ENCODE results near the gene GAB2. TPM values are rescaled to one million over a fixed set of nuclear protein-coding genes. Genes with fewer than 3 reads are reported as not detected.

The GAB2 gene
- total and polyA plus RNA-seq, 10 of the 15 experiments (the other 5 are each of a cell fraction or from before 2014, with no cell fraction given), result 0.69 to 12.6 (median 3.8) TPM

GRCh38 chr11:78418584-78419211 lies 1.1 kb upstream of the GAB2 start:
- H3K79me2 ChIP-seq (ENCODE audit: control insufficient read depth, insufficient read depth, low read length), result no peaks in the 10 kb centered on the region
- H3K36me3 ChIP-seq (ENCODE audit: control insufficient read depth in 2 of 2, insufficient read depth in 2 of 2, low read length in 1 of 2), result no peaks in the 10 kb centered on the region
- TF ChIP-seq FOS (IDR thresholded peaks at IDR 0.05; ENCODE audit: borderline replicate concordance, extremely low read depth, insufficient read length) (no peak), MXI1 (IDR thresholded peaks at IDR 0.05; ENCODE audit: low read depth, low read length) (no peak), NFIC (IDR thresholded peaks at IDR 0.05; ENCODE audit: low read depth, low read length) (no peak), NR2F1 (conservative IDR thresholded peaks at IDR 0.05) (no peak), ETV6 (conservative IDR thresholded peaks at IDR 0.05 in 1 of 2, IDR thresholded peaks at IDR 0.05 in 1 of 2; ENCODE audit: borderline replicate concordance in 1 of 2, low read depth in 1 of 2) (no peak), SIX5 (IDR thresholded peaks at IDR 0.05; ENCODE audit: low read depth, low read length, severe bottlenecking) (no peak), RFX5 (IDR thresholded peaks at IDR 0.05; ENCODE audit: low read depth, low read length) (no peak), KAT2A (conservative IDR thresholded peaks at IDR 0.05; ENCODE audit: control insufficient read depth, low read depth, low read length) (no peak), BRCA1 (IDR thresholded peaks at IDR 0.05; ENCODE audit: low read depth, low read length) (no peak), RAD51 (IDR thresholded peaks at IDR 0.05) (no peak), KDM1A (IDR thresholded peaks at IDR 0.05; ENCODE audit: borderline replicate concordance) (no peak), GABPA (IDR thresholded peaks at IDR 0.05; ENCODE audit: low read depth) (no peak), ESRRA (IDR thresholded peaks at IDR 0.05; ENCODE audit: low read length) (no peak), ASH2L (IDR thresholded peaks at IDR 0.05; ENCODE audit: borderline replicate concordance, low read depth) (no peak), STAT3 (IDR thresholded peaks at IDR 0.05; ENCODE audit: low read depth, low read length) (no peak)
- TF ChIP-seq, protein P1, sequence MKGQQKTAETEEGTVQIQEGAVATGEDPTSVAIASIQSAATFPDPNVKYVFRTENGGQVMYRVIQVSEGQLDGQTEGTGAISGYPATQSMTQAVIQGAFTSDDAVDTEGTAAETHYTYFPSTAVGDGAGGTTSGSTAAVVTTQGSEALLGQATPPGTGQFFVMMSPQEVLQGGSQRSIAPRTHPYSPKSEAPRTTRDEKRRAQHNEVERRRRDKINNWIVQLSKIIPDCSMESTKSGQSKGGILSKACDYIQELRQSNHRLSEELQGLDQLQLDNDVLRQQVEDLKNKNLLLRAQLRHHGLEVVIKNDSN (IDR thresholded peaks at IDR 0.05; ENCODE audit: borderline replicate concordance, extremely low read length, insufficient read depth, low read depth, low read length), result no peak
- in situ Hi-C loops (cut with MboI) (loop anchor here (5.0 kb wide), 1 partner anchor 144 kb away; no protein-coding TSS in a partner anchor), intact Hi-C loops (cut with micrococcal nuclease; ENCODE audit: unreplicated experiment) (loop anchor here (5.0 kb wide), 1 partner anchor 106 kb away; no protein-coding TSS in a partner anchor)
- H3K9ac ChIP-seq (ENCODE audit: control insufficient read depth, insufficient read depth, low read length), result peak overlapping the region; percentile 74
- H4K20me1 ChIP-seq (ENCODE audit: control insufficient read depth, insufficient read depth), result no peaks in the 10 kb centered on the region
- peaks cover 22% of the 10 kb centered on the region for H3K4me1 ChIP-seq (ENCODE audit: control insufficient read depth, insufficient read depth, low read length)
- no peak overlapping the region; the same call in 1 of the 2 replicates for H3K27ac ChIP-seq (ENCODE audit: control insufficient read depth, insufficient read depth)
- WGBS (ENCODE audit: insufficient coverage, insufficient replicate concordance, low lambda C conversion rate, missing lambda C conversion rate), result 55% methylated on average over 11 of the region's 11 CpGs
- DNase-seq (ENCODE audit: low read depth, low spot score) (no peak), FAIRE-seq (no peak), ATAC-seq (no peak)
- peak overlapping the region; percentile 66 for H3K4me3 ChIP-seq
- no peaks in the 10 kb centered on the region for H3K9me3 ChIP-seq (replicated peaks; ENCODE audit: control insufficient read depth, insufficient read depth, low read length)
- no peaks in the 10 kb centered on the region for H3K27me3 ChIP-seq (replicated peaks in 1 of 2; ENCODE audit: control insufficient read depth in 2 of 2, insufficient read depth in 2 of 2, low read length in 1 of 2)
- H3K4me2 ChIP-seq (ENCODE audit: control insufficient read depth, insufficient read depth), result peak overlapping the region; percentile 99
- SMC1A ChIA-PET (ENCODE audit: uncharacterized antibody, unreplicated experiment), result interaction anchor here (0.6 to 7.1 kb wide), 17 partner anchors 11 to 191 kb away, joined by 3 to 108 read pairs (median 3); partner anchors contain the start of gene NARS2
- BruUV-seq (replicated peaks), result no TSS peak
- POLR2A ChIA-PET, result interaction anchor here (0.6 to 1.7 kb wide), 4 partner anchors 9 to 155 kb away, joined by 3 to 12 read pairs (median 4); no protein-coding TSS in a partner anchor
- RAD21 ChIA-PET (ENCODE audit: unreplicated experiment), result interaction anchor here (0.8 to 5.7 kb wide), 7 partner anchors 11 to 191 kb away, joined by 3 to 137 read pairs (median 7); no protein-coding TSS in a partner anchor
- CTCF ChIA-PET, result interaction anchor here (0.8 to 11.9 kb wide), 16 partner anchors 11 to 200 kb away, joined by 3 to 280 read pairs (median 5); partner anchors contain the start of gene NARS2
- H2AFZ ChIP-seq (ENCODE audit: control insufficient read depth, low read depth, low read length), result peak overlapping the region; percentile 79
